ENCODE measurements around the gene SHC4. TPM values are rescaled to one million over a fixed set of nuclear protein-coding genes. Genes with fewer than 3 reads are reported as not detected.

The SHC4 gene
- total RNA-seq, 4 donors from 2014 or later: 1.8 to 2.3 (median 2.1) TPM

- DNase-seq (ENCODE audit: extremely low spot score): no peak
- 50% methylated on average over 9 of the region's 9 CpGs for WGBS
- Histone ChIP-seq H3K4me3 (no peak overlapping the region), H3K27me3 (no peaks in the 10 kb centered on the region), H3K4me1 (peaks cover 0 to 5% (median 0%) of the 10 kb centered on the region in 4 donors), H3K36me3 (no peaks in the 10 kb centered on the region), H3K27ac (replicated peaks in 1 of 4) (no peak overlapping the region), H3K9me3 (no peaks in the 10 kb centered on the region)
- TF ChIP-seq POLR2AphosphoS5 (IDR thresholded peaks at IDR 0.05) (no peak), CTCF (IDR thresholded peaks at IDR 0.05) (no peak), POLR2A (IDR thresholded peaks at IDR 0.05; ENCODE audit: low read depth) (no peak), EP300 (IDR thresholded peaks at IDR 0.05) (no peak)
- intact Hi-C loops (cut with DNase I): no loop called here
Measured at GRCh38 chr15:48925714-48926223, 38.0 kb downstream of the SHC4 start.

GRCh38 chr15:48924528-48925393, 39.0 kb downstream of the SHC4 start:
- Histone ChIP-seq H3K36me3 (no peaks in the 10 kb centered on the region), H3K4me3 (no peak overlapping the region), H3K27me3 (no peaks in the 10 kb centered on the region), H3K4me1 (peaks cover 0 to 5% (median 0%) of the 10 kb centered on the region in 4 donors), H3K27ac (replicated peaks in 1 of 4) (no peak overlapping the region), H3K9me3 (no peaks in the 10 kb centered on the region)
- DNase-seq (ENCODE audit: extremely low spot score): no peak
- TF ChIP-seq CTCF (IDR thresholded peaks at IDR 0.05): no peak
- no peak for TF ChIP-seq POLR2AphosphoS5 (IDR thresholded peaks at IDR 0.05)
- TF ChIP-seq POLR2A (IDR thresholded peaks at IDR 0.05; ENCODE audit: low read depth): no peak
- TF ChIP-seq EP300 (IDR thresholded peaks at IDR 0.05): no peak
- intact Hi-C loops (cut with DNase I): no loop called here
- WGBS: 83% methylated on average over 5 of the region's 5 CpGs

- intact Hi-C loops (cut with DNase I): no loop called here
- WGBS: 91% methylated on average over 2 of the region's 2 CpGs
- Histone ChIP-seq H3K4me1 (peaks cover 0 to 5% (median 0%) of the 10 kb centered on the region in 4 donors), H3K4me3 (no peak overlapping the region), H3K27me3 (no peaks in the 10 kb centered on the region), H3K9me3 (no peaks in the 10 kb centered on the region), H3K36me3 (no peaks in the 10 kb centered on the region), H3K27ac (replicated peaks in 1 of 4) (no peak overlapping the region)
- DNase-seq (ENCODE audit: extremely low spot score): no peak
- TF ChIP-seq POLR2A (IDR thresholded peaks at IDR 0.05; ENCODE audit: low read depth) (no peak), POLR2AphosphoS5 (IDR thresholded peaks at IDR 0.05) (no peak), EP300 (IDR thresholded peaks at IDR 0.05) (no peak), CTCF (IDR thresholded peaks at IDR 0.05) (no peak)
Measured at GRCh38 chr15:48922046-48922445, 41.7 kb downstream of the SHC4 start.

- H3K4me1 ChIP-seq: no peaks in the 10 kb centered on the region
- H3K36me3 ChIP-seq: no peaks in the 10 kb centered on the region
- no peak overlapping the region for H3K27ac ChIP-seq (replicated peaks in 1 of 4)
- TF ChIP-seq CTCF (IDR thresholded peaks at IDR 0.05) (no peak), POLR2AphosphoS5 (IDR thresholded peaks at IDR 0.05) (no peak), EP300 (IDR thresholded peaks at IDR 0.05) (no peak), POLR2A (IDR thresholded peaks at IDR 0.05; ENCODE audit: low read depth) (no peak)
- H3K9me3 ChIP-seq: no peaks in the 10 kb centered on the region
- H3K4me3 ChIP-seq: no peak overlapping the region
- no peak for DNase-seq (ENCODE audit: extremely low spot score)
- WGBS: 81% methylated on average over 3 of the region's 3 CpGs
- no peaks in the 10 kb centered on the region for H3K27me3 ChIP-seq
- intact Hi-C loops (cut with DNase I): no loop called here
Measured at GRCh38 chr15:48916721-48917120, 47.0 kb downstream of the SHC4 start.

Data from esophagus muscularis mucosa (tissue), 4 donors.